ENCODE measurements around the gene IQSEC1. TPM values are rescaled to one million over a fixed set of nuclear protein-coding genes. Genes with fewer than 3 reads are reported as not detected.
A peak's percentile ranks its signal among the peaks of the same experiment; 100 is the strongest.

IQSEC1 gene
- total and polyA plus RNA-seq, 2 of the 8 experiments (the other 6 are each of a cell fraction or from before 2014, with no cell fraction given) = 6.8 to 28.8 TPM

GRCh38 chr3:13079051-13079450, 5.8 kb upstream of the IQSEC1 start:
- no peak overlapping the region for H3K4ac ChIP-seq (replicated peaks; ENCODE audit: insufficient read length, low read depth, low read length)
- H4K8ac ChIP-seq (ENCODE audit: extremely low read depth, insufficient read depth, low read length) = no peak overlapping the region
- no peak overlapping the region for H2BK15ac ChIP-seq (ENCODE audit: low read length)
- H3K9ac ChIP-seq (replicated peaks in 1 of 4; ENCODE audit: extremely low read depth in 1 of 4, low read depth in 3 of 4, low read length in 3 of 4) = no peak overlapping the region; a peak in 1 of 7 replicates
- WGBS, 2 experiments (ENCODE audit: extremely low coverage in 1 of 2, insufficient coverage in 1 of 2, insufficient read length in 1 of 2, insufficient replicate concordance in 2 of 2, low coverage in 1 of 2, low lambda C conversion rate in 2 of 2, missing lambda C conversion rate in 1 of 2) = 76% methylated on average over 7 of the region's 7 CpGs; no CpG with 5 or more reads in 1 of the 2 experiments
- no peaks in the 10 kb centered on the region for H3K9me3 ChIP-seq (ENCODE audit: insufficient read depth in 2 of 2, low read depth in 1 of 2, low read length in 1 of 2)
- no peaks in the 10 kb centered on the region for H3K79me1 ChIP-seq (ENCODE audit: low read depth, low read length)
- H3K4me1 ChIP-seq (replicated peaks in 1 of 4; ENCODE audit: control insufficient read depth in 3 of 4, insufficient read depth in 4 of 4, low read length in 3 of 4) = peaks cover 0 to 4% (median 0%) of the 10 kb centered on the region in 4 experiments; a peak in 1 of 7 replicates
- H3K36me3 ChIP-seq (ENCODE audit: control insufficient read depth in 2 of 4, insufficient read depth in 4 of 4, low read length in 3 of 4) = no peaks in the 10 kb centered on the region
- peak overlapping the region; percentile 28 for H4K91ac ChIP-seq (replicated peaks; ENCODE audit: insufficient read length, low read length)
- ChIA-PET POLR2A (ENCODE audit: partially characterized antibody) (no interaction called here), CTCF (ENCODE audit: partially characterized antibody) (no interaction called here)
- no peaks in the 10 kb centered on the region for H3K79me2 ChIP-seq (ENCODE audit: control insufficient read depth in 1 of 2, insufficient read depth in 2 of 2, low read length in 2 of 2)
- DNase-seq (ENCODE audit: low read depth in 1 of 2, low spot score in 2 of 2) = no peak
- no peak overlapping the region for H3K4me2 ChIP-seq (ENCODE audit: insufficient read depth in 1 of 2, low read depth in 2 of 2, low read length in 2 of 2)
- no peak overlapping the region for H2BK12ac ChIP-seq (ENCODE audit: low read depth, low read length)
- no peak overlapping the region for H3K4me3 ChIP-seq (ENCODE audit: extremely low read depth in 1 of 4, insufficient read depth in 2 of 4, low read depth in 3 of 4, low read length in 4 of 4)
- no peak overlapping the region for H3K27ac ChIP-seq (ENCODE audit: low read depth, low read length)
- no peak overlapping the region for H4K5ac ChIP-seq (ENCODE audit: insufficient read length, low read depth, low read length)
- peaks cover 2 to 18% (median 10%) of the 10 kb centered on the region in 4 experiments for H3K27me3 ChIP-seq (replicated peaks in 1 of 4; ENCODE audit: control insufficient read depth in 3 of 4, extremely low read depth in 1 of 4, insufficient read depth in 3 of 4, low read length in 3 of 4)
- no peak overlapping the region for H2BK5ac ChIP-seq (ENCODE audit: low read depth, low read length)
- H2AFZ ChIP-seq (ENCODE audit: low read length) = no peak overlapping the region
- peak overlapping the region; percentile 15; the same call in 1 of the 2 replicates for H3K18ac ChIP-seq (ENCODE audit: extremely low read depth, low read length)
- no peak overlapping the region for H3K56ac ChIP-seq (replicated peaks; ENCODE audit: insufficient read length, low read depth, low read length)
- no peak overlapping the region for H2AK5ac ChIP-seq (ENCODE audit: low read depth, low read length)
- no peak overlapping the region for H3K23ac ChIP-seq (ENCODE audit: insufficient read length)
- H2BK20ac ChIP-seq (ENCODE audit: low read length) = no peak overlapping the region
- no peak overlapping the region for H2BK120ac ChIP-seq (replicated peaks; ENCODE audit: low read depth, low read length)
- H4K20me1 ChIP-seq (replicated peaks in 1 of 2; ENCODE audit: control insufficient read depth in 1 of 2, insufficient read depth in 2 of 2, low read length in 2 of 2) = peaks cover 0 to under 1% of the 10 kb centered on the region in 2 experiments
- no peak for FAIRE-seq
- H3K23me2 ChIP-seq (ENCODE audit: low read depth, low read length) = no peaks in the 10 kb centered on the region; the same call in 1 of the 2 replicates
- H3K14ac ChIP-seq (ENCODE audit: insufficient read length) = no peak overlapping the region
